ENCODE measurements around the gene MBOAT1. TPM values are rescaled to one million over a fixed set of nuclear protein-coding genes. Genes with fewer than 3 reads are reported as not detected.

Gene MBOAT1
- total RNA-seq, 1 experiment from 2014 or later: 39.9 TPM

DNA sequence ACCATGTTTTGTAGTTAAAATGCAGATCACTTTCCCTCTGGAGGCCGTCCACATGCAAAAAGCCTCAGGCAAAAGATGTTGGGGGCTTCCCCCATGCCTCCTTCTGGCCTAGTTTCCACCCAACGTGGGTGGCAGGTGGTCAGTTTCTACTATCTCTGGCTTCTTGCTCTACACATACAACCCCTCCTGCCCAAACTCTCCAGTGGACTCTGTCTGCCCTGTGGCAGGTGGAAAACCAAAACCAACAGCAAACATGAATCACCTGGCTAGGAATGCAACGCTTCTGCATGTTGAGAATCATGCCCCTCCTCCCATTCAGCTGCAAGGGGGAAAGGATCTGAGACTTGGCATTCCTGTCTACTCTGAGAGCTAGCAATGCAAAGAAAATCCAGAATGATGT lies 94.8 kb downstream of the MBOAT1 start:
- H3K4me3 Mint-ChIP-seq (ENCODE audit: low read depth, unreplicated experiment): peak overlapping the region; percentile 5
- H3K4me1 Mint-ChIP-seq (ENCODE audit: low read depth, unreplicated experiment): peaks cover 28% of the 10 kb centered on the region
- peaks cover 6% of the 10 kb centered on the region for H3K36me3 Mint-ChIP-seq (ENCODE audit: insufficient read depth, unreplicated experiment)
- no peaks in the 10 kb centered on the region for H3K27me3 Mint-ChIP-seq (ENCODE audit: unreplicated experiment)
- intact Hi-C loops (cut with micrococcal nuclease; ENCODE audit: unreplicated experiment): loop anchor here (1.0 kb wide), 1 partner anchor 287 kb away; no protein-coding TSS in a partner anchor
- no peaks in the 10 kb centered on the region for H3K9me3 Mint-ChIP-seq (ENCODE audit: low read depth, unreplicated experiment)
- BruUV-seq (replicated peaks): no TSS peak
- H3K27ac Mint-ChIP-seq (ENCODE audit: unreplicated experiment): peak overlapping the region; percentile 43
- DNase-seq: peak; percentile 85
- TF ChIP-seq, protein P1, sequence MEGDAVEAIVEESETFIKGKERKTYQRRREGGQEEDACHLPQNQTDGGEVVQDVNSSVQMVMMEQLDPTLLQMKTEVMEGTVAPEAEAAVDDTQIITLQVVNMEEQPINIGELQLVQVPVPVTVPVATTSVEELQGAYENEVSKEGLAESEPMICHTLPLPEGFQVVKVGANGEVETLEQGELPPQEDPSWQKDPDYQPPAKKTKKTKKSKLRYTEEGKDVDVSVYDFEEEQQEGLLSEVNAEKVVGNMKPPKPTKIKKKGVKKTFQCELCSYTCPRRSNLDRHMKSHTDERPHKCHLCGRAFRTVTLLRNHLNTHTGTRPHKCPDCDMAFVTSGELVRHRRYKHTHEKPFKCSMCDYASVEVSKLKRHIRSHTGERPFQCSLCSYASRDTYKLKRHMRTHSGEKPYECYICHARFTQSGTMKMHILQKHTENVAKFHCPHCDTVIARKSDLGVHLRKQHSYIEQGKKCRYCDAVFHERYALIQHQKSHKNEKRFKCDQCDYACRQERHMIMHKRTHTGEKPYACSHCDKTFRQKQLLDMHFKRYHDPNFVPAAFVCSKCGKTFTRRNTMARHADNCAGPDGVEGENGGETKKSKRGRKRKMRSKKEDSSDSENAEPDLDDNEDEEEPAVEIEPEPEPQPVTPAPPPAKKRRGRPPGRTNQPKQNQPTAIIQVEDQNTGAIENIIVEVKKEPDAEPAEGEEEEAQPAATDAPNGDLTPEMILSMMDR (IDR thresholded peaks at IDR 0.05; ENCODE audit: unreplicated experiment): no peak
- CTCF ChIA-PET: interaction anchor here (0.5 to 2.3 kb wide), 3 partner anchors 9 to 1383 kb away, joined by 3 to 29 read pairs (median 5); no protein-coding TSS in a partner anchor

DNA sequence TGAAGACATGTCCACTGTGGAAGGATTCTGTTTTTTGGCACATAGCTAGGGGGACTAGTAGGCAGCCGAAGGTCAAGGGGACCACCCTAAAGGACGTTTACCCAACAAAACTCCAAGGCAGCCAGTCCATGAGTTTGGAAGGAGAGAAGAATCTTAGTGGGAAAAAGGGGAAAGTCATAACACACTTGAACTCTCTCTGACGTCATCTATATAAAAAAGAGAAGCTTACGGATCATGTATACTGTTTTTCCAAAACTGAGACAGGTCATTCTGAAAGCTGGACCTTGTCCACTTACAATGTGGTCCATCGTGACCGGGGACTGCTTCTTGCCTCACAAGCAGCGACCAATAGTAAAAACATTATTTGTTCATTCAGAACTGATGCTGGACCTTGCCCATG lies 95.5 kb downstream of the MBOAT1 start:
- Mint-ChIP-seq H3K9me3 (ENCODE audit: low read depth, unreplicated experiment) (no peaks in the 10 kb centered on the region), H3K4me1 (ENCODE audit: low read depth, unreplicated experiment) (peaks cover 28% of the 10 kb centered on the region), H3K36me3 (ENCODE audit: insufficient read depth, unreplicated experiment) (peaks cover 6% of the 10 kb centered on the region), H3K4me3 (ENCODE audit: low read depth, unreplicated experiment) (no peak overlapping the region), H3K27ac (ENCODE audit: unreplicated experiment) (no peak overlapping the region), H3K27me3 (ENCODE audit: unreplicated experiment) (no peaks in the 10 kb centered on the region)
- intact Hi-C loops (cut with micrococcal nuclease; ENCODE audit: unreplicated experiment): loop anchor here (1.0 kb wide), 1 partner anchor 288 kb away; no protein-coding TSS in a partner anchor
- BruUV-seq (replicated peaks): no TSS peak
- TF ChIP-seq, protein P1 (IDR thresholded peaks at IDR 0.05; ENCODE audit: unreplicated experiment): no peak
- no peak for DNase-seq
- CTCF ChIA-PET: no interaction called here

DNA sequence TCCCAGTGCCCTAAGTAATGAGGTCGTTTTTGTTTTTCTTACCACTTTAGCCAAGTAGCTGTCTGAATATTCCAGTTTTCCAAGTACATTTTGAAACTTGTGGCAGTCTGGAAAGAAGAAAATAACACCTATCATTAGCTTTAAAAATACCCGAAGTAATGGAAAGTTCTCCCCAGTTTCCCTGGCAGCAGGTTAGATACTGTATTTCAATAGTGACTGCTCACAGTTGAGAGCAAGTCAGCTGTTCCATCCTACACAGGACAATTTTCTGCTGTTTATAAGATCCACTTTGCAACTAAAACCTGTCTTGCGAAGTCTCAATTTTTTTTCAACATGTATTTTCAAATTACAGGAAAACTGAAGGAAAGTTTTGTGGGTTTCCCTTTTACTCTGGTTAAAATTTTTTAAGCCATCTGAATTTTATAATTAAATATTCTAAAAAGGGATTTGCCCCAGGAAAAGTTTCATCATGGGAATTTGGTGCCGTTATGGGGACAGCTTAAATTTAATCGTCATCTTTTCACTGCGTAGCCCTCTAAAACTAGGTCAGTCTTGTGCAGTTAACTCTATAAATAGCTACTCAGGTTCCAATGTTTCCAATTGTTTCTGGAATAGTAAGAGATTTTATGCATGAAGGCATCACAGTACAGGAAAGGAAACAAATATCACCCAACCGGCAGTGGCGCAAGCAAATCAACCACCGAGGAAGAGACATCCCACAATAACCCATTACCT lies 96.9 kb downstream of the MBOAT1 start:
- CTCF ChIA-PET: interaction anchor here (0.7 kb wide), 1 partner anchor 12 kb away, joined by 4 read pairs; no protein-coding TSS in a partner anchor
- DNase-seq: no peak
- TF ChIP-seq, protein P1 (IDR thresholded peaks at IDR 0.05; ENCODE audit: unreplicated experiment): no peak
- Mint-ChIP-seq H3K27me3 (ENCODE audit: unreplicated experiment) (no peaks in the 10 kb centered on the region), H3K4me1 (ENCODE audit: low read depth, unreplicated experiment) (peaks cover 28% of the 10 kb centered on the region), H3K27ac (ENCODE audit: unreplicated experiment) (no peak overlapping the region), H3K36me3 (ENCODE audit: insufficient read depth, unreplicated experiment) (peaks cover 6% of the 10 kb centered on the region), H3K9me3 (ENCODE audit: low read depth, unreplicated experiment) (no peaks in the 10 kb centered on the region), H3K4me3 (ENCODE audit: low read depth, unreplicated experiment) (no peak overlapping the region)
- intact Hi-C loops (cut with micrococcal nuclease; ENCODE audit: unreplicated experiment): no loop called here
- BruUV-seq (replicated peaks): no TSS peak

DNA sequence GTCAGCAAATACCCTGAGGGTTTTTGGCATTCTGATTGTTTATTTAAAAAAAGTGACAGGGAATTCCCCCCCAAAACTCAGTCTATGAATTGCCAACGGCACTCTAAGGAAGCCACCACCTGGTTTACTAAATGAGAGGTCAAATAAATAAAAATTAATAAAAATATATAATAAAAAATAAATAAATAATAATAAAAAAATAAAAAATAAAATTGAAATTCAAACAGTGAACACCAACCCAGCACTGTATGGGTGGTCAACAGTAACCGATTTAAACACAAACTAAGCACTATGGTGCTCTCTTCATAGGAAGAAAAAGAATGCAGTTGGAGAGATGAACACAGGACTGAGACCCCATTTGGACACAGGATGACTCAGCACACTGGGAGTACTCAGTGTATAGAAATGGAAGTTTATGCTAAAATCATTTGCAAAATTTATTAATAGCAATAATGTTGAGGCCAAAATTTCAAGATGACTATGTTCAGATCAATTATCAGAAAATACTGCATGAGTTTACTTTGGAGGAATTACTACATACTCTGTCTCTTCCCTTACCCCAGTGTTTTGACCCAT lies 98.5 kb downstream of the MBOAT1 start:
- no peak for DNase-seq
- TF ChIP-seq, protein P1 (IDR thresholded peaks at IDR 0.05; ENCODE audit: unreplicated experiment): no peak
- no peaks in the 10 kb centered on the region for H3K27me3 Mint-ChIP-seq (ENCODE audit: unreplicated experiment)
- peaks cover 15% of the 10 kb centered on the region for H3K36me3 Mint-ChIP-seq (ENCODE audit: insufficient read depth, unreplicated experiment)
- no peaks in the 10 kb centered on the region for H3K9me3 Mint-ChIP-seq (ENCODE audit: low read depth, unreplicated experiment)
- H3K4me3 Mint-ChIP-seq (ENCODE audit: low read depth, unreplicated experiment): no peak overlapping the region
- peaks cover 25% of the 10 kb centered on the region for H3K4me1 Mint-ChIP-seq (ENCODE audit: low read depth, unreplicated experiment)
- no peak overlapping the region for H3K27ac Mint-ChIP-seq (ENCODE audit: unreplicated experiment)
- intact Hi-C loops (cut with micrococcal nuclease; ENCODE audit: unreplicated experiment): no loop called here
- BruUV-seq (replicated peaks): no TSS peak
- CTCF ChIA-PET: no interaction called here

Data from Calu3 (cell line).